Measurements from ENCODE around the gene CALML4.

Gene CALML4

GRCh38 chr15:68201879-68202261 is 3.3 kb downstream of the CALML4 start:
- no peak for DNase-seq (ENCODE audit: extremely low spot score)
- TF ChIP-seq HDGF (IDR thresholded peaks at IDR 0.05; ENCODE audit: borderline replicate concordance) (no peak), LEF1 (IDR thresholded peaks at IDR 0.05; ENCODE audit: borderline replicate concordance) (no peak), ELF4 (IDR thresholded peaks at IDR 0.05) (no peak), NFRKB (IDR thresholded peaks at IDR 0.05) (no peak), L3MBTL2 (conservative IDR thresholded peaks at IDR 0.05) (no peak)
- ChIA-PET POLR2A (no interaction called here), CTCF (no interaction called here)

- TF ChIP-seq ZNF384 (IDR thresholded peaks at IDR 0.05) (no peak), L3MBTL2 (conservative IDR thresholded peaks at IDR 0.05) (no peak)
- ChIA-PET CTCF (no interaction called here), POLR2A (interaction anchor here (0.5 kb wide), 1 partner anchor 360 kb away, joined by 3 read pairs; no protein-coding TSS in a partner anchor)
- no peak for DNase-seq (ENCODE audit: extremely low spot score)
Measured at GRCh38 chr15:68201153-68201878, 3.8 kb downstream of the CALML4 start.

GRCh38 chr15:68200016-68200861 is 4.9 kb downstream of the CALML4 start:
- CTCF ChIA-PET, result no interaction called here

GRCh38 chr15:68199340-68199739 is 5.8 kb downstream of the CALML4 start:
- ChIA-PET CTCF (no interaction called here), POLR2A (no interaction called here)
- no peak for DNase-seq (ENCODE audit: extremely low spot score)
- TF ChIP-seq HDGF (IDR thresholded peaks at IDR 0.05; ENCODE audit: borderline replicate concordance), result no peak
- TF ChIP-seq CTBP1 (IDR thresholded peaks at IDR 0.05; ENCODE audit: borderline replicate concordance), result no peak
- no peak for TF ChIP-seq ZNF384 (IDR thresholded peaks at IDR 0.05)
- TF ChIP-seq NFRKB (IDR thresholded peaks at IDR 0.05), result no peak
- TF ChIP-seq BHLHE40 (IDR thresholded peaks at IDR 0.05; ENCODE audit: borderline replicate concordance), result no peak
- TF ChIP-seq TARDBP (IDR thresholded peaks at IDR 0.05), result no peak
- no peak for TF ChIP-seq LEF1 (IDR thresholded peaks at IDR 0.05; ENCODE audit: borderline replicate concordance)
- TF ChIP-seq FOXM1 (IDR thresholded peaks at IDR 0.05; ENCODE audit: borderline replicate concordance), result no peak
- TF ChIP-seq PKNOX1 (IDR thresholded peaks at IDR 0.05), result no peak
- TF ChIP-seq SUZ12 (IDR thresholded peaks at IDR 0.05), result no peak
- TF ChIP-seq FOXK2 (IDR thresholded peaks at IDR 0.05), result no peak
- no peak for TF ChIP-seq SP1 (IDR thresholded peaks at IDR 0.05)

More at GRCh38 chr15:68200016-68200861, 4.9 kb downstream of the CALML4 start:
- POLR2A ChIA-PET, result no interaction called here
- TF ChIP-seq SUZ12 (IDR thresholded peaks at IDR 0.05), result no peak
- TF ChIP-seq BHLHE40 (IDR thresholded peaks at IDR 0.05; ENCODE audit: borderline replicate concordance), result no peak
- TF ChIP-seq ARNT (IDR thresholded peaks at IDR 0.05), result no peak
- no peak for TF ChIP-seq L3MBTL2 (conservative IDR thresholded peaks at IDR 0.05)
- TF ChIP-seq ELF4 (IDR thresholded peaks at IDR 0.05), result no peak
- TF ChIP-seq SP1 (IDR thresholded peaks at IDR 0.05), result no peak
- TF ChIP-seq PKNOX1 (IDR thresholded peaks at IDR 0.05), result no peak
- TF ChIP-seq NFRKB (IDR thresholded peaks at IDR 0.05), result no peak
- no peak for TF ChIP-seq TARDBP (IDR thresholded peaks at IDR 0.05)
- TF ChIP-seq LEF1 (IDR thresholded peaks at IDR 0.05; ENCODE audit: borderline replicate concordance), result no peak
- TF ChIP-seq FOXM1 (IDR thresholded peaks at IDR 0.05; ENCODE audit: borderline replicate concordance), result no peak
- TF ChIP-seq HDGF (IDR thresholded peaks at IDR 0.05; ENCODE audit: borderline replicate concordance), result no peak
- no peak for TF ChIP-seq CTBP1 (IDR thresholded peaks at IDR 0.05; ENCODE audit: borderline replicate concordance)
- no peak for TF ChIP-seq FOXK2 (IDR thresholded peaks at IDR 0.05)
- DNase-seq (ENCODE audit: extremely low spot score), result no peak

GRCh38 chr15:68197661-68198437 is 7.3 kb downstream of the CALML4 start:
- CTCF ChIA-PET, result no interaction called here
- TF ChIP-seq HDGF (IDR thresholded peaks at IDR 0.05; ENCODE audit: borderline replicate concordance) (no peak), TARDBP (IDR thresholded peaks at IDR 0.05) (no peak), ARNT (IDR thresholded peaks at IDR 0.05) (no peak), NFRKB (IDR thresholded peaks at IDR 0.05) (no peak), SUZ12 (IDR thresholded peaks at IDR 0.05) (no peak), FOXK2 (IDR thresholded peaks at IDR 0.05) (no peak)
- POLR2A ChIA-PET, result no interaction called here
- no peak for DNase-seq (ENCODE audit: extremely low spot score)

GRCh38 chr15:68197170-68197492 is 8.0 kb downstream of the CALML4 start:
- ChIA-PET POLR2A (no interaction called here), CTCF (interaction anchor here (0.9 kb wide), 1 partner anchor 109 kb away, joined by 3 read pairs; no protein-coding TSS in a partner anchor)
- TF ChIP-seq SUZ12 (IDR thresholded peaks at IDR 0.05) (no peak), ELF4 (IDR thresholded peaks at IDR 0.05) (no peak), HDGF (IDR thresholded peaks at IDR 0.05; ENCODE audit: borderline replicate concordance) (no peak), ZNF384 (IDR thresholded peaks at IDR 0.05) (no peak), PKNOX1 (IDR thresholded peaks at IDR 0.05) (no peak), FOXM1 (IDR thresholded peaks at IDR 0.05; ENCODE audit: borderline replicate concordance) (no peak), FOXK2 (IDR thresholded peaks at IDR 0.05) (no peak), TARDBP (IDR thresholded peaks at IDR 0.05) (no peak), L3MBTL2 (conservative IDR thresholded peaks at IDR 0.05) (no peak), BHLHE40 (IDR thresholded peaks at IDR 0.05; ENCODE audit: borderline replicate concordance) (no peak), NFRKB (IDR thresholded peaks at IDR 0.05) (no peak), FOXA1 (IDR thresholded peaks at IDR 0.05) (no peak), ARNT (IDR thresholded peaks at IDR 0.05) (no peak), CTBP1 (IDR thresholded peaks at IDR 0.05; ENCODE audit: borderline replicate concordance) (no peak), LEF1 (IDR thresholded peaks at IDR 0.05; ENCODE audit: borderline replicate concordance) (no peak), SP1 (IDR thresholded peaks at IDR 0.05) (no peak)
- no peak for DNase-seq (ENCODE audit: extremely low spot score)

Measured in HEK293T (cell line).